Glomerular visceral epithelial cell (primary cell): ENCODE data around the gene PRDM15.

Experiments used
- DNase-seq: peaks from one replicate; pipeline ENCODE4 v3.0.0-alpha.2; 2016; ENCODE audit errors: extremely low spot score

The PRDM15 gene

GRCh38 chr21:41885341-41886024 is 6.3 kb upstream of the PRDM15 start:
- DNase-seq: no peak

GRCh38 chr21:41884501-41885030 is 5.4 kb upstream of the PRDM15 start:
- no peak for DNase-seq

- DNase-seq: no peak
Observed at GRCh38 chr21:41883582-41883981, 4.4 kb upstream of the PRDM15 start.

- no peak for DNase-seq
Observed at GRCh38 chr21:41881051-41881450, 1.9 kb upstream of the PRDM15 start.

- DNase-seq: no peak
Observed at GRCh38 chr21:41880153-41880552, 1.0 kb upstream of the PRDM15 start.

- peak; percentile 72 for DNase-seq
Observed at GRCh38 chr21:41878831-41879189, 334 bp downstream of the PRDM15 start.

GRCh38 chr21:41877901-41878830 is 978 bp downstream of the PRDM15 start:
- no peak for DNase-seq

- DNase-seq: no peak
Observed at GRCh38 chr21:41876928-41877652, 2.1 kb downstream of the PRDM15 start.

- DNase-seq: no peak
Observed at GRCh38 chr21:41876396-41876795, 2.7 kb downstream of the PRDM15 start.

GRCh38 chr21:41875086-41875485 is 4.1 kb downstream of the PRDM15 start:
- DNase-seq: no peak

GRCh38 chr21:41874611-41875010 is 4.5 kb downstream of the PRDM15 start:
- DNase-seq: no peak

GRCh38 chr21:41873426-41873825 is 5.7 kb downstream of the PRDM15 start:
- DNase-seq: no peak

- no peak for DNase-seq
Observed at GRCh38 chr21:41873005-41873404, 6.1 kb downstream of the PRDM15 start.

- DNase-seq: no peak
Observed at GRCh38 chr21:41871293-41872030, 7.7 kb downstream of the PRDM15 start.

- DNase-seq: no peak
Observed at GRCh38 chr21:41869771-41870170, 9.4 kb downstream of the PRDM15 start.

GRCh38 chr21:41868062-41868710 is 11.0 kb downstream of the PRDM15 start:
- no peak for DNase-seq

GRCh38 chr21:41867313-41867712 is 11.8 kb downstream of the PRDM15 start:
- DNase-seq: no peak

- no peak for DNase-seq
Observed at GRCh38 chr21:41866274-41866809, 12.8 kb downstream of the PRDM15 start.

- DNase-seq: no peak
Observed at GRCh38 chr21:41865002-41865777, 14.0 kb downstream of the PRDM15 start.
